ENCODE data around the gene HIPK1.

DNA sequence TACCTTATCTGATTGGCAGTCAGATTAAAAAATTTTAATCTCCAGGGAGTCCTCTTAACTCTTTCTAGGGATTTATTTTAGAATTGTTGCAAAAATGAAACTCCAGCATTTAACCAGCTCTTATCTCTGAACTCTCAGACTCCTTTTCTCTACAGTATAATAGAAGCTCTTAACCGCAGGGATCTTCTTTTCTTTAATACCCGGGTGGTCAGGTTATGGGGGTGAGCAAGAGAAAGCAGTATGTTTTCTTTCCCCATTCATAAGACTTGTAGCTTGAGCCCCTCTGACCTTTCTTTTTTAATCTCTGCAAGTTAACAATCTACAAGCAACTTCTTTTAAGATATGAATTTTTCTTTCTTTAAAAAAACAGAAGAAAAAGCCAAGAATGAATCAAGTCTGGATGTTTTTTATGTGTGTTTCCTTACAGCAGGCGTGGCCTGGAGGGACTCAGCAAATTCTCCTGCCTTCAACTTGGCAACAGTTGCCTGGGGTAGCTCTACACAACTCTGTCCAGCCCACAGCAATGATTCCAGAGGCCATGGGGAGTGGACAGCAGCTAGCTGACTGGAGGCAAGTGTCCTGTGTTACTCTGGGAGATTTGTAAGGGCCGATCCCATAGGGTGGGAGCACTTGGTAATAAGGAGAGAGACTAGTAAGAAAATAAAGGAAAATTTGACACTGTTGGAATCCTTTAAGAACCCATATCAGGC is 36.7 kb downstream of the HIPK1 start:
- TF ChIP-seq, protein P1, sequence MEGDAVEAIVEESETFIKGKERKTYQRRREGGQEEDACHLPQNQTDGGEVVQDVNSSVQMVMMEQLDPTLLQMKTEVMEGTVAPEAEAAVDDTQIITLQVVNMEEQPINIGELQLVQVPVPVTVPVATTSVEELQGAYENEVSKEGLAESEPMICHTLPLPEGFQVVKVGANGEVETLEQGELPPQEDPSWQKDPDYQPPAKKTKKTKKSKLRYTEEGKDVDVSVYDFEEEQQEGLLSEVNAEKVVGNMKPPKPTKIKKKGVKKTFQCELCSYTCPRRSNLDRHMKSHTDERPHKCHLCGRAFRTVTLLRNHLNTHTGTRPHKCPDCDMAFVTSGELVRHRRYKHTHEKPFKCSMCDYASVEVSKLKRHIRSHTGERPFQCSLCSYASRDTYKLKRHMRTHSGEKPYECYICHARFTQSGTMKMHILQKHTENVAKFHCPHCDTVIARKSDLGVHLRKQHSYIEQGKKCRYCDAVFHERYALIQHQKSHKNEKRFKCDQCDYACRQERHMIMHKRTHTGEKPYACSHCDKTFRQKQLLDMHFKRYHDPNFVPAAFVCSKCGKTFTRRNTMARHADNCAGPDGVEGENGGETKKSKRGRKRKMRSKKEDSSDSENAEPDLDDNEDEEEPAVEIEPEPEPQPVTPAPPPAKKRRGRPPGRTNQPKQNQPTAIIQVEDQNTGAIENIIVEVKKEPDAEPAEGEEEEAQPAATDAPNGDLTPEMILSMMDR (CRISPR knock-in tag; IDR thresholded peaks at IDR 0.05): no peak
- no peak for TF ChIP-seq JUNB (CRISPR knock-in tag; IDR thresholded peaks at IDR 0.05; ENCODE audit: borderline replicate concordance)
- TF ChIP-seq ETV6 (CRISPR knock-in tag; conservative IDR thresholded peaks at IDR 0.05): no peak
- TF ChIP-seq IKZF4 (CRISPR knock-in tag; IDR thresholded peaks at IDR 0.05; ENCODE audit: borderline replicate concordance, low read depth, not compliant biosample characterization): no peak
- no peak for TF ChIP-seq POLR2A (IDR thresholded peaks at IDR 0.05; ENCODE audit: insufficient read depth in 1 of 2, low read depth in 2 of 2, low read length in 2 of 2)
- no peak for TF ChIP-seq ZNF3 (CRISPR knock-in tag; IDR thresholded peaks at IDR 0.05)
